Gastrocnemius medialis (tissue), 4 donors: ENCODE data around the gene MSL1.

Source experiments
- POLR2A ChIP-seq, 2 donors: fragments of 450-650 bp; IDR thresholded peaks; one replicate each; pipeline ENCODE4 v1.6.1; 2017; ENCODE audit warnings: antibody characterized with exemption in 2 of 2, mild to moderate bottlenecking in 2 of 2, moderate library complexity in 2 of 2
- TF ChIP-seq, protein P1 (sequence below), 5 experiments: fragments of 450-650 bp in 3 of 5; fragments of 200-600 bp in 2 of 5; sonication (generic) in 2 of 5; IDR thresholded peaks in 4 of 5; conservative IDR thresholded peaks in 1 of 5; 1 replicate in 4 of 5; 2 replicates in 1 of 5; pipeline ENCODE4 v1.5.1; 2016 to 2019; ENCODE audit warnings: antibody characterized with exemption in 5 of 5, mild to moderate bottlenecking in 3 of 5, moderate library complexity in 3 of 5

- no peak for TF ChIP-seq POLR2A (IDR thresholded peaks at IDR 0.05)
- TF ChIP-seq, protein P1, sequence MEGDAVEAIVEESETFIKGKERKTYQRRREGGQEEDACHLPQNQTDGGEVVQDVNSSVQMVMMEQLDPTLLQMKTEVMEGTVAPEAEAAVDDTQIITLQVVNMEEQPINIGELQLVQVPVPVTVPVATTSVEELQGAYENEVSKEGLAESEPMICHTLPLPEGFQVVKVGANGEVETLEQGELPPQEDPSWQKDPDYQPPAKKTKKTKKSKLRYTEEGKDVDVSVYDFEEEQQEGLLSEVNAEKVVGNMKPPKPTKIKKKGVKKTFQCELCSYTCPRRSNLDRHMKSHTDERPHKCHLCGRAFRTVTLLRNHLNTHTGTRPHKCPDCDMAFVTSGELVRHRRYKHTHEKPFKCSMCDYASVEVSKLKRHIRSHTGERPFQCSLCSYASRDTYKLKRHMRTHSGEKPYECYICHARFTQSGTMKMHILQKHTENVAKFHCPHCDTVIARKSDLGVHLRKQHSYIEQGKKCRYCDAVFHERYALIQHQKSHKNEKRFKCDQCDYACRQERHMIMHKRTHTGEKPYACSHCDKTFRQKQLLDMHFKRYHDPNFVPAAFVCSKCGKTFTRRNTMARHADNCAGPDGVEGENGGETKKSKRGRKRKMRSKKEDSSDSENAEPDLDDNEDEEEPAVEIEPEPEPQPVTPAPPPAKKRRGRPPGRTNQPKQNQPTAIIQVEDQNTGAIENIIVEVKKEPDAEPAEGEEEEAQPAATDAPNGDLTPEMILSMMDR (IDR thresholded peaks at IDR 0.05 in 4 of 5, conservative IDR thresholded peaks at IDR 0.05 in 1 of 5): no peak
Measured at GRCh38 chr17:40095944-40096791, 25.6 kb upstream of the MSL1 start.
